Erythroblast (primary cell): ENCODE data around the gene KRTAP10-5.

Experiments
- GATA1 ChIP-seq: IDR thresholded peaks from 2 replicates; pipeline ENCODE4 v1.6.1; 2011; ENCODE audit warnings: low read depth, mild to moderate bottlenecking, control low read depth, low read length, moderate library complexity
- POLR2A ChIP-seq: IDR thresholded peaks from 2 replicates; pipeline ENCODE4 v1.6.1; 2011; ENCODE audit warnings: mild to moderate bottlenecking, low read length

GRCh38 chr21:44568261-44568660 is 12.1 kb downstream of the KRTAP10-5 start:
- TF ChIP-seq POLR2A = no peak
- no peak for TF ChIP-seq GATA1
